WTC11 (cell line): ENCODE measurements around the gene SPINK2. TPM values are rescaled to one million over a fixed set of nuclear protein-coding genes. Genes with fewer than 3 reads are reported as not detected.

Experiments
- ATAC-seq: fragments of 200-7000 bp; cut with Tn5 transposase; 2 replicates; pipeline ENCODE4 v1.10.0; 2021; ENCODE audit warnings: mild to moderate bottlenecking, moderate library complexity
- CTCF ChIA-PET: fragments of 300-600 bp; sonication (Branson Sonifier 250); formaldehyde crosslinking; loops from one replicate; lab custom pipeline; 2021; ENCODE audit warnings: antibody characterized with exemption; lab: Charles Lee
- POLR2A ChIA-PET: fragments of 350-600 bp; sonication (Branson Sonifier 250); formaldehyde crosslinking; loops from one replicate; lab custom pipeline; 2021; ENCODE audit warnings: antibody characterized with exemption; lab: Charles Lee
- DNase-seq: peaks from one replicate; pipeline ENCODE4 v3.0.0; 2021; ENCODE audit warnings: low spot score
- H3K27ac Mint-ChIP-seq: 2 replicates; pipeline ENCODE4 v1.8.0; 2021; ENCODE audit warnings: mixed read lengths
- H3K27me3 Mint-ChIP-seq: 2 replicates; pipeline ENCODE4 v1.8.0; 2021; ENCODE audit warnings: low read depth, mild to moderate bottlenecking, moderate library complexity, mixed read lengths
- H3K36me3 Mint-ChIP-seq: 2 replicates; pipeline ENCODE4 v1.8.0; 2021; ENCODE audit warnings: mixed read lengths
- H3K4me1 Mint-ChIP-seq: 2 replicates; pipeline ENCODE4 v1.8.0; 2022; ENCODE audit warnings: mixed read lengths
- H3K4me3 Mint-ChIP-seq: 2 replicates; pipeline ENCODE4 v1.8.0; 2021; ENCODE audit warnings: mild to moderate bottlenecking, moderate library complexity, mixed read lengths
- H3K9me3 Mint-ChIP-seq: 2 replicates; pipeline ENCODE4 v1.8.0; 2021; ENCODE audit warnings: mixed read lengths
- CBFB ChIP-seq: sonication (generic); formaldehyde crosslinking; IDR thresholded peaks from 2 replicates; pipeline ENCODE4 v1.8.1; 2022; ENCODE audit warnings: mild to moderate bottlenecking, low read depth, missing genetic modification reagents
- CREB1 ChIP-seq: sonication (generic); formaldehyde crosslinking; IDR thresholded peaks from 2 replicates; pipeline ENCODE4 v1.8.0; 2023; ENCODE audit warnings: mild to moderate bottlenecking, missing genetic modification reagents
- CREM ChIP-seq: sonication (generic); formaldehyde crosslinking; IDR thresholded peaks from 2 replicates; pipeline ENCODE4 v1.8.1; 2022; ENCODE audit warnings: mild to moderate bottlenecking, missing genetic modification reagents, moderate library complexity
- FOXJ3 ChIP-seq: sonication (generic); formaldehyde crosslinking; IDR thresholded peaks from 2 replicates; pipeline ENCODE4 v1.9.0; 2021; ENCODE audit warnings: missing genetic modification reagents, mild to moderate bottlenecking, borderline replicate concordance
- FOXP1 ChIP-seq: sonication (generic); formaldehyde crosslinking; IDR thresholded peaks from 2 replicates; pipeline ENCODE4 v1.8.0; 2022; ENCODE audit warnings: missing genetic modification reagents, mild to moderate bottlenecking, moderate library complexity, borderline replicate concordance
- GABPB1 ChIP-seq: sonication (generic); formaldehyde crosslinking; IDR thresholded peaks from 2 replicates; pipeline ENCODE4 v1.8.1; 2023; ENCODE audit warnings: mild to moderate bottlenecking, missing genetic modification reagents
- JAZF1 ChIP-seq: fragments of 250-450 bp; sonication (Bioruptor Pico); IDR thresholded peaks from 2 replicates; pipeline ENCODE4 v1.9.0; 2021; ENCODE audit warnings: moderate library complexity, mild to moderate bottlenecking, inconsistent platforms
- NFE2L1 ChIP-seq: sonication (generic); formaldehyde crosslinking; IDR thresholded peaks from 2 replicates; pipeline ENCODE4 v1.8.1; 2023; ENCODE audit warnings: missing genetic modification reagents
- NR3C1 ChIP-seq: sonication (generic); formaldehyde crosslinking; conservative IDR thresholded peaks from 2 replicates; pipeline ENCODE4 v1.8.1; 2023; ENCODE audit warnings: low read depth, mild to moderate bottlenecking, missing genetic modification reagents
- RELA ChIP-seq: sonication (generic); formaldehyde crosslinking; IDR thresholded peaks from 2 replicates; pipeline ENCODE4 v1.8.1; 2022; ENCODE audit warnings: missing genetic modification reagents, mild to moderate bottlenecking, borderline replicate concordance
- SOX15 ChIP-seq: fragments of 250-450 bp; sonication (Bioruptor Pico); IDR thresholded peaks from 2 replicates; pipeline ENCODE4 v1.9.0; 2021; ENCODE audit warnings: mild to moderate bottlenecking
- SP1 ChIP-seq: sonication (generic); formaldehyde crosslinking; conservative IDR thresholded peaks from 2 replicates; pipeline ENCODE4 v1.8.1; 2022; ENCODE audit warnings: missing genetic modification reagents
- TCF7 ChIP-seq: sonication (generic); formaldehyde crosslinking; IDR thresholded peaks from 2 replicates; pipeline ENCODE4 v1.8.0; 2022; ENCODE audit warnings: mild to moderate bottlenecking, low read depth, missing genetic modification reagents, moderate library complexity
- TEAD4 ChIP-seq: sonication (generic); formaldehyde crosslinking; IDR thresholded peaks from 2 replicates; pipeline ENCODE4 v1.8.0; 2022; ENCODE audit warnings: mild to moderate bottlenecking, missing genetic modification reagents
- ZBTB21 ChIP-seq: sonication (generic); formaldehyde crosslinking; IDR thresholded peaks from 2 replicates; pipeline ENCODE4 v1.8.1; 2023; ENCODE audit warnings: mild to moderate bottlenecking, missing genetic modification reagents, borderline replicate concordance
- ZNF232 ChIP-seq: sonication (generic); formaldehyde crosslinking; IDR thresholded peaks from 2 replicates; pipeline ENCODE4 v1.8.0; 2022; ENCODE audit warnings: mild to moderate bottlenecking, missing genetic modification reagents
- ZNF423 ChIP-seq: fragments of 250-450 bp; sonication (Bioruptor Pico); IDR thresholded peaks from 2 replicates; pipeline ENCODE4 v2.1.2; 2022; ENCODE audit warnings: mild to moderate bottlenecking, moderate library complexity
- total RNA-seq: library from RNA; stranded (reverse); gene quantifications from 3 replicates; pipeline ENCODE4 v1.2.3, GENCODE V29; 2021
- TF ChIP-seq, protein P1 (sequence below): sonication (generic); formaldehyde crosslinking; IDR thresholded peaks from 2 replicates; pipeline ENCODE4 v1.8.1; 2023; ENCODE audit warnings: mild to moderate bottlenecking, missing genetic modification reagents
- TF ChIP-seq, protein P2 (sequence below): fragments of 250-450 bp; sonication (Bioruptor Pico); IDR thresholded peaks from 2 replicates; pipeline ENCODE4 v1.9.0; 2021; ENCODE audit warnings: mild to moderate bottlenecking
- TF ChIP-seq, protein P3 (sequence below): sonication (generic); formaldehyde crosslinking; conservative IDR thresholded peaks from 2 replicates; pipeline ENCODE4 v1.8.1; 2022; ENCODE audit warnings: mild to moderate bottlenecking, missing genetic modification reagents
- TF ChIP-seq, protein P4 (sequence below): sonication (generic); formaldehyde crosslinking; IDR thresholded peaks from 2 replicates; pipeline ENCODE4 v1.8.1; 2022; ENCODE audit warnings: low read depth, missing genetic modification reagents, borderline replicate concordance
- TF ChIP-seq, protein P5 (sequence below): sonication (generic); formaldehyde crosslinking; IDR thresholded peaks from 2 replicates; pipeline ENCODE4 v1.8.0; 2022; ENCODE audit warnings: mild to moderate bottlenecking, missing genetic modification reagents

Gene SPINK2
- total RNA-seq, 1 experiment from 2014 or later: 0.92 TPM

DNA sequence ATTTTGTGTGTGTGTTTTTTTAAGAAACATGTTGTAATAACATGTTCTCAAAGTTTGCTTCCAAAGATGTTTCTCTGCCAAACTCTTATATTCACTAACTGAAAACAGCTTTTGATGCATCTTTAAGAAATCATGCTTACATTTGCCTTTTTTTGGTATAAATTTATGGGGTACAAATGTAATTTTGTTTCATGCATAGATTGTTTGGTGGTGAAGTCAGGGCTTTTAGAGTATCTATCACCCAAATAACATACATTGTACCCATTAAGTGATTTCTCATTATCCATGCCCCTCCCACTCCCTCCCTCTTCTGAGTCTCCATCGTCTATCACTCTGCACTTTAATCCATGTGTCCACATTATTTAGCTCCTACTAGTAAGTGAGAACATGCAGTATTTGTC, 30.8 kb downstream of the SPINK2 start (continued):
- TF ChIP-seq, protein P1, sequence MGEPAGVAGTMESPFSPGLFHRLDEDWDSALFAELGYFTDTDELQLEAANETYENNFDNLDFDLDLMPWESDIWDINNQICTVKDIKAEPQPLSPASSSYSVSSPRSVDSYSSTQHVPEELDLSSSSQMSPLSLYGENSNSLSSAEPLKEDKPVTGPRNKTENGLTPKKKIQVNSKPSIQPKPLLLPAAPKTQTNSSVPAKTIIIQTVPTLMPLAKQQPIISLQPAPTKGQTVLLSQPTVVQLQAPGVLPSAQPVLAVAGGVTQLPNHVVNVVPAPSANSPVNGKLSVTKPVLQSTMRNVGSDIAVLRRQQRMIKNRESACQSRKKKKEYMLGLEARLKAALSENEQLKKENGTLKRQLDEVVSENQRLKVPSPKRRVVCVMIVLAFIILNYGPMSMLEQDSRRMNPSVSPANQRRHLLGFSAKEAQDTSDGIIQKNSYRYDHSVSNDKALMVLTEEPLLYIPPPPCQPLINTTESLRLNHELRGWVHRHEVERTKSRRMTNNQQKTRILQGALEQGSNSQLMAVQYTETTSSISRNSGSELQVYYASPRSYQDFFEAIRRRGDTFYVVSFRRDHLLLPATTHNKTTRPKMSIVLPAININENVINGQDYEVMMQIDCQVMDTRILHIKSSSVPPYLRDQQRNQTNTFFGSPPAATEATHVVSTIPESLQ: no peak
- TF ChIP-seq ZNF423 (CRISPR knock-in tag) (no peak), NR3C1 (CRISPR knock-in tag) (no peak), FOXP1 (CRISPR knock-in tag) (no peak)
- TF ChIP-seq, protein P2, sequence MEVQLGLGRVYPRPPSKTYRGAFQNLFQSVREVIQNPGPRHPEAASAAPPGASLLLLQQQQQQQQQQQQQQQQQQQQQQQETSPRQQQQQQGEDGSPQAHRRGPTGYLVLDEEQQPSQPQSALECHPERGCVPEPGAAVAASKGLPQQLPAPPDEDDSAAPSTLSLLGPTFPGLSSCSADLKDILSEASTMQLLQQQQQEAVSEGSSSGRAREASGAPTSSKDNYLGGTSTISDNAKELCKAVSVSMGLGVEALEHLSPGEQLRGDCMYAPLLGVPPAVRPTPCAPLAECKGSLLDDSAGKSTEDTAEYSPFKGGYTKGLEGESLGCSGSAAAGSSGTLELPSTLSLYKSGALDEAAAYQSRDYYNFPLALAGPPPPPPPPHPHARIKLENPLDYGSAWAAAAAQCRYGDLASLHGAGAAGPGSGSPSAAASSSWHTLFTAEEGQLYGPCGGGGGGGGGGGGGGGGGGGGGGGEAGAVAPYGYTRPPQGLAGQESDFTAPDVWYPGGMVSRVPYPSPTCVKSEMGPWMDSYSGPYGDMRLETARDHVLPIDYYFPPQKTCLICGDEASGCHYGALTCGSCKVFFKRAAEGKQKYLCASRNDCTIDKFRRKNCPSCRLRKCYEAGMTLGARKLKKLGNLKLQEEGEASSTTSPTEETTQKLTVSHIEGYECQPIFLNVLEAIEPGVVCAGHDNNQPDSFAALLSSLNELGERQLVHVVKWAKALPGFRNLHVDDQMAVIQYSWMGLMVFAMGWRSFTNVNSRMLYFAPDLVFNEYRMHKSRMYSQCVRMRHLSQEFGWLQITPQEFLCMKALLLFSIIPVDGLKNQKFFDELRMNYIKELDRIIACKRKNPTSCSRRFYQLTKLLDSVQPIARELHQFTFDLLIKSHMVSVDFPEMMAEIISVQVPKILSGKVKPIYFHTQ: no peak

DNA sequence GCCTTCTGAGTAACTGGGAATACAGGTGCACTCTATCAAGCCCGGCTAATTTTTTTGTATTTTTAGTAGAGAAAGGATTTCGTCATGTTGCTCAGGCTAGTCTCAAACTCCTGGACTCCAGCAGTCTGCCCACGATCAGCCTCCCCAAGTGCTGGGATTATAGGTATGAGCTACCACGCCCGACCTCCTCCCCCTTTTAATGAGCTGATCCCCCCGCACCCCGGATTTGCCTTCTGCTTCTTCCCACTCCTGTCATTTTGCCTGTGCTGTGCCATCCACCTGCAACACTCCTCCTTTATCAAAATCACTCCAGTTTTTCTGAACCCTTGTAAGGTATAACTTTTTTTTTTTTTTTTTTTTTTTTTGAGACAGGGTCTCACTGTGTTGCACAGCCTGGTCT, 33.4 kb downstream of the SPINK2 start:
- peaks cover 3% of the 10 kb centered on the region; the same call in 1 of the 2 replicates for H3K27me3 Mint-ChIP-seq
- no peak overlapping the region for H3K27ac Mint-ChIP-seq
- H3K4me1 Mint-ChIP-seq: peaks cover 18% of the 10 kb centered on the region
- ChIA-PET CTCF (interaction anchor here (0.7 to 2.3 kb wide), 3 partner anchors 12 to 243 kb away, joined by 5 to 10 read pairs (median 5); no protein-coding TSS in a partner anchor), POLR2A (interaction anchor here (0.7 kb wide), 1 partner anchor 21 kb away, joined by 9 read pairs; no protein-coding TSS in a partner anchor)
- H3K36me3 Mint-ChIP-seq: no peaks in the 10 kb centered on the region
- DNase-seq (no peak), ATAC-seq (no peak)
- TF ChIP-seq JAZF1 (CRISPR knock-in tag) (no peak), ZNF423 (CRISPR knock-in tag) (no peak), NR3C1 (CRISPR knock-in tag) (no peak), TCF7 (CRISPR knock-in tag) (no peak), SP1 (CRISPR knock-in tag) (no peak), ZNF232 (no peak), ZBTB21 (CRISPR knock-in tag) (no peak), NFE2L1 (CRISPR knock-in tag) (no peak), CREM (CRISPR knock-in tag) (no peak)
- TF ChIP-seq, protein P3, sequence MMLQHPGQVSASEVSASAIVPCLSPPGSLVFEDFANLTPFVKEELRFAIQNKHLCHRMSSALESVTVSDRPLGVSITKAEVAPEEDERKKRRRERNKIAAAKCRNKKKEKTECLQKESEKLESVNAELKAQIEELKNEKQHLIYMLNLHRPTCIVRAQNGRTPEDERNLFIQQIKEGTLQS (CRISPR knock-in tag): no peak
- H3K4me3 Mint-ChIP-seq: no peak overlapping the region
- no peaks in the 10 kb centered on the region for H3K9me3 Mint-ChIP-seq

DNA sequence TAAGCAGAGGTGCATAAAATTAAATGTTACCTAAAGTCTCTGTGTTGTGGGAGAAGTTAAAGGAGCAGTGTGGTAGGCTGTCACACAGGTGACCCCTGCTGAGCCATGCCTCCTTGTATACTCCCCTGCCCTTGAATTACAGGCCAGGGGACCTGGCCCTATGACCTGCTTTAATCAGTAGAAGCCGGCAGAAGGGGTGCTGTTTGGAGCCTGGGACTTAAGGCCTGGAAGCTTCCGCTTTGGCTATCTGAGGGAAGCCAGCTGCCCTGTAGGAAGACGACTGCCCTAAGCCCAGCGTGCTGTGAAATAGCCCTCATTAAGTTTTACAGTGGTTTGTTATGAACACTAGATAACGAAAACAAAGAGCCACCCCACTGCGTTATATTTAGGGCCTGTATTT, 34.1 kb downstream of the SPINK2 start:
- no peaks in the 10 kb centered on the region for H3K9me3 Mint-ChIP-seq
- no peak for DNase-seq
- ChIA-PET POLR2A (no interaction called here), CTCF (interaction anchor here (0.8 to 2.3 kb wide), 3 partner anchors 12 to 223 kb away, joined by 4 to 10 read pairs (median 5); no protein-coding TSS in a partner anchor)
- TF ChIP-seq CBFB (CRISPR knock-in tag): no peak
- no peak for TF ChIP-seq GABPB1
- TF ChIP-seq ZNF423 (CRISPR knock-in tag): no peak
- TF ChIP-seq RELA: no peak
- TF ChIP-seq TEAD4 (CRISPR knock-in tag): no peak
- TF ChIP-seq, protein P4, sequence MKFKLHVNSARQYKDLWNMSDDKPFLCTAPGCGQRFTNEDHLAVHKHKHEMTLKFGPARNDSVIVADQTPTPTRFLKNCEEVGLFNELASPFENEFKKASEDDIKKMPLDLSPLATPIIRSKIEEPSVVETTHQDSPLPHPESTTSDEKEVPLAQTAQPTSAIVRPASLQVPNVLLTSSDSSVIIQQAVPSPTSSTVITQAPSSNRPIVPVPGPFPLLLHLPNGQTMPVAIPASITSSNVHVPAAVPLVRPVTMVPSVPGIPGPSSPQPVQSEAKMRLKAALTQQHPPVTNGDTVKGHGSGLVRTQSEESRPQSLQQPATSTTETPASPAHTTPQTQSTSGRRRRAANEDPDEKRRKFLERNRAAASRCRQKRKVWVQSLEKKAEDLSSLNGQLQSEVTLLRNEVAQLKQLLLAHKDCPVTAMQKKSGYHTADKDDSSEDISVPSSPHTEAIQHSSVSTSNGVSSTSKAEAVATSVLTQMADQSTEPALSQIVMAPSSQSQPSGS (CRISPR knock-in tag): no peak
- TF ChIP-seq, protein P5, sequence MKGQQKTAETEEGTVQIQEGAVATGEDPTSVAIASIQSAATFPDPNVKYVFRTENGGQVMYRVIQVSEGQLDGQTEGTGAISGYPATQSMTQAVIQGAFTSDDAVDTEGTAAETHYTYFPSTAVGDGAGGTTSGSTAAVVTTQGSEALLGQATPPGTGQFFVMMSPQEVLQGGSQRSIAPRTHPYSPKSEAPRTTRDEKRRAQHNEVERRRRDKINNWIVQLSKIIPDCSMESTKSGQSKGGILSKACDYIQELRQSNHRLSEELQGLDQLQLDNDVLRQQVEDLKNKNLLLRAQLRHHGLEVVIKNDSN: no peak
- no peak for TF ChIP-seq SOX15
- TF ChIP-seq FOXJ3: no peak
- no peak for TF ChIP-seq CREB1 (CRISPR knock-in tag)
- peak; percentile 84 for ATAC-seq
- no peaks in the 10 kb centered on the region for H3K36me3 Mint-ChIP-seq
- H3K27ac Mint-ChIP-seq: no peak overlapping the region
- no peak overlapping the region for H3K4me3 Mint-ChIP-seq
- H3K4me1 Mint-ChIP-seq: peaks cover 18% of the 10 kb centered on the region
- peaks cover 3% of the 10 kb centered on the region; the same call in 1 of the 2 replicates for H3K27me3 Mint-ChIP-seq
